Panc1 (cell line): ENCODE results near the gene LAMB4.

Experiments
- TCF7L2 ChIP-seq: IDR thresholded peaks from 2 replicates; pipeline ENCODE4 v1.6.1; 2011; ENCODE audit warnings: mild to moderate bottlenecking, low read depth, low read length, inconsistent platforms
- TF ChIP-seq, protein P1 (sequence below), 2 experiments: IDR thresholded peaks; 2 replicates each; pipeline ENCODE4 v1.6.1; 2011 to 2012; ENCODE audit warnings: low read depth in 2 of 2, control low read depth in 1 of 2, low read length in 1 of 2, mild to moderate bottlenecking in 1 of 2, moderate library complexity in 1 of 2; ENCODE audit not compliant: insufficient read depth in 1 of 2
- TF ChIP-seq, protein P2 (sequence below): fragments of 450-650 bp; IDR thresholded peaks from 2 replicates; pipeline ENCODE4 v1.5.1; 2017; ENCODE audit warnings: mild to moderate bottlenecking

DNA sequence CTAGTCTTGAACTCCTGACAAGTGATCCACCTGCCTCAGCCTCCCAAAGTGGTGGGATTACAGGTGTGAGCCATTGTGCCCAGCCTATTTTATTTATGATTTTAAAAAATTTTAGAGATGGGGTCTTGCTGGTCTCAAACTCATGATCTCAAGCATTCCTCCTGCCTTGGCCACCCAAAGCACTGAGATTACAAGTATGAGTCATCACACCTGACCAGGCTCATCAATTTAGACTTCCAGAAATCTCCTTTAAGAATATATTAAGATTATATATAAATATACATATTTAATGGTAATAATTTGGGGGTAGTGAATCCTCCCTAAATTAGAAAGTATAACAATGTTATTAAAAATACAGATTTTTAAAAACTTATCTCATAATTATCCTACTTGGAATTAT is 156.3 kb downstream of the LAMB4 start:
- TF ChIP-seq, protein P1, sequence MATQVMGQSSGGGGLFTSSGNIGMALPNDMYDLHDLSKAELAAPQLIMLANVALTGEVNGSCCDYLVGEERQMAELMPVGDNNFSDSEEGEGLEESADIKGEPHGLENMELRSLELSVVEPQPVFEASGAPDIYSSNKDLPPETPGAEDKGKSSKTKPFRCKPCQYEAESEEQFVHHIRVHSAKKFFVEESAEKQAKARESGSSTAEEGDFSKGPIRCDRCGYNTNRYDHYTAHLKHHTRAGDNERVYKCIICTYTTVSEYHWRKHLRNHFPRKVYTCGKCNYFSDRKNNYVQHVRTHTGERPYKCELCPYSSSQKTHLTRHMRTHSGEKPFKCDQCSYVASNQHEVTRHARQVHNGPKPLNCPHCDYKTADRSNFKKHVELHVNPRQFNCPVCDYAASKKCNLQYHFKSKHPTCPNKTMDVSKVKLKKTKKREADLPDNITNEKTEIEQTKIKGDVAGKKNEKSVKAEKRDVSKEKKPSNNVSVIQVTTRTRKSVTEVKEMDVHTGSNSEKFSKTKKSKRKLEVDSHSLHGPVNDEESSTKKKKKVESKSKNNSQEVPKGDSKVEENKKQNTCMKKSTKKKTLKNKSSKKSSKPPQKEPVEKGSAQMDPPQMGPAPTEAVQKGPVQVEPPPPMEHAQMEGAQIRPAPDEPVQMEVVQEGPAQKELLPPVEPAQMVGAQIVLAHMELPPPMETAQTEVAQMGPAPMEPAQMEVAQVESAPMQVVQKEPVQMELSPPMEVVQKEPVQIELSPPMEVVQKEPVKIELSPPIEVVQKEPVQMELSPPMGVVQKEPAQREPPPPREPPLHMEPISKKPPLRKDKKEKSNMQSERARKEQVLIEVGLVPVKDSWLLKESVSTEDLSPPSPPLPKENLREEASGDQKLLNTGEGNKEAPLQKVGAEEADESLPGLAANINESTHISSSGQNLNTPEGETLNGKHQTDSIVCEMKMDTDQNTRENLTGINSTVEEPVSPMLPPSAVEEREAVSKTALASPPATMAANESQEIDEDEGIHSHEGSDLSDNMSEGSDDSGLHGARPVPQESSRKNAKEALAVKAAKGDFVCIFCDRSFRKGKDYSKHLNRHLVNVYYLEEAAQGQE (IDR thresholded peaks at IDR 0.05; ENCODE audit: insufficient read depth in 1 of 2, low read depth in 2 of 2, low read length in 1 of 2) = no peak
- TF ChIP-seq, protein P2, sequence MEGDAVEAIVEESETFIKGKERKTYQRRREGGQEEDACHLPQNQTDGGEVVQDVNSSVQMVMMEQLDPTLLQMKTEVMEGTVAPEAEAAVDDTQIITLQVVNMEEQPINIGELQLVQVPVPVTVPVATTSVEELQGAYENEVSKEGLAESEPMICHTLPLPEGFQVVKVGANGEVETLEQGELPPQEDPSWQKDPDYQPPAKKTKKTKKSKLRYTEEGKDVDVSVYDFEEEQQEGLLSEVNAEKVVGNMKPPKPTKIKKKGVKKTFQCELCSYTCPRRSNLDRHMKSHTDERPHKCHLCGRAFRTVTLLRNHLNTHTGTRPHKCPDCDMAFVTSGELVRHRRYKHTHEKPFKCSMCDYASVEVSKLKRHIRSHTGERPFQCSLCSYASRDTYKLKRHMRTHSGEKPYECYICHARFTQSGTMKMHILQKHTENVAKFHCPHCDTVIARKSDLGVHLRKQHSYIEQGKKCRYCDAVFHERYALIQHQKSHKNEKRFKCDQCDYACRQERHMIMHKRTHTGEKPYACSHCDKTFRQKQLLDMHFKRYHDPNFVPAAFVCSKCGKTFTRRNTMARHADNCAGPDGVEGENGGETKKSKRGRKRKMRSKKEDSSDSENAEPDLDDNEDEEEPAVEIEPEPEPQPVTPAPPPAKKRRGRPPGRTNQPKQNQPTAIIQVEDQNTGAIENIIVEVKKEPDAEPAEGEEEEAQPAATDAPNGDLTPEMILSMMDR = no peak
- no peak for TF ChIP-seq TCF7L2
